SK-N-SH (cell line): ENCODE measurements around the gene OCIAD1. TPM values are rescaled to one million over a fixed set of nuclear protein-coding genes. Genes with fewer than 3 reads are reported as not detected.

Experiments used
- CTCF ChIA-PET: fragments of 300-600, 350-600 bp; formaldehyde crosslinking; extraction: SDS; loops from one replicate; lab custom pipeline; 2021; lab: Yijun Ruan, JAX
- POLR2A ChIA-PET: fragments of 350-600 bp; sonication (Branson Sonifier 250); formaldehyde crosslinking; extraction: SDS; loops from one replicate; lab custom pipeline; 2020; ENCODE audit warnings: antibody characterized with exemption, inconsistent platforms; lab: Yijun Ruan, JAX
- DNase-seq: peaks from one replicate; pipeline ENCODE4 v3.0.0; 2012
- H2AFZ ChIP-seq: fragments of 200-600 bp; sonication (generic); 2 replicates; pipeline ENCODE4 v1.8.1; 2016; ENCODE audit warnings: antibody characterized with exemption, mild to moderate bottlenecking, low read depth
- H3F3A ChIP-seq: fragments of 200-600 bp; sonication (generic); replicated peaks from 2 replicates; pipeline ENCODE3; 2016; ENCODE audit warnings: antibody characterized with exemption, mild to moderate bottlenecking; ENCODE audit not compliant: insufficient read depth
- H3K27ac ChIP-seq, 2 experiments: fragments of 200-500 bp in 1 of 2; fragments of 200-600 bp in 1 of 2; sonication (Bioruptor generic) in 1 of 2; sonication (generic), shearing (Covaris generic) in 1 of 2; 2 replicates each; pipeline versions ENCODE4 v1.5.1 to v1.6.1; 2014 to 2016; ENCODE audit warnings: low read depth in 2 of 2, inconsistent platforms in 1 of 2, low read length in 1 of 2, mild to moderate bottlenecking in 1 of 2, mixed read lengths in 1 of 2
- H3K27me3 ChIP-seq: fragments of 200-600 bp; sonication (generic), shearing (Covaris generic); 2 replicates; pipeline ENCODE4 v1.6.1; 2016; ENCODE audit warnings: mixed run types; ENCODE audit not compliant: insufficient read depth
- H3K36me3 ChIP-seq, 2 experiments: fragments of 200-500 bp in 1 of 2; fragments of 200-600 bp in 1 of 2; sonication (Bioruptor generic) in 1 of 2; sonication (generic) in 1 of 2; replicated peaks in 1 of 2; 2 replicates each; pipeline versions ENCODE3 to v1.5.1; 2014 to 2016; ENCODE audit warnings: low read length in 1 of 2, mild to moderate bottlenecking in 1 of 2; ENCODE audit not compliant: insufficient read depth in 2 of 2, control insufficient read depth in 1 of 2
- H3K4me1 ChIP-seq, 2 experiments: fragments of 200-500 bp in 1 of 2; fragments of 200-600 bp in 1 of 2; sonication (Bioruptor generic) in 1 of 2; sonication (generic), shearing (Covaris generic) in 1 of 2; 2 replicates each; pipeline versions ENCODE4 v1.5.1 to v1.6.1; 2014 to 2016; ENCODE audit warnings: low read depth in 1 of 2, low read length in 1 of 2, mixed run types in 1 of 2; ENCODE audit not compliant: insufficient read depth in 2 of 2, control insufficient read depth in 1 of 2
- H3K4me2 ChIP-seq: fragments of 200-600 bp; sonication (generic), shearing (Covaris generic); 2 replicates; pipeline ENCODE4 v1.6.1; 2017; ENCODE audit warnings: mixed run types
- H3K4me3 ChIP-seq, 2 experiments: fragments of 200-500 bp in 1 of 2; fragments of 200-600 bp in 1 of 2; sonication (Bioruptor generic) in 1 of 2; sonication (generic), shearing (Covaris generic) in 1 of 2; 2 replicates each; pipeline versions ENCODE4 v1.5.1 to v1.8.1; 2014 to 2016; ENCODE audit warnings: low read depth in 2 of 2, inconsistent platforms in 1 of 2, low read length in 1 of 2, mild to moderate bottlenecking in 1 of 2, mixed read lengths in 1 of 2, moderate library complexity in 1 of 2
- H3K79me2 ChIP-seq: fragments of 200-600 bp; sonication (generic); 2 replicates; pipeline ENCODE4 v1.8.1; 2017; ENCODE audit warnings: mild to moderate bottlenecking; ENCODE audit not compliant: insufficient read depth
- H3K9ac ChIP-seq: fragments of 200-600 bp; sonication (generic); 2 replicates; pipeline ENCODE4 v1.6.1; 2017; ENCODE audit warnings: mixed run types
- H3K9me2 ChIP-seq: fragments of 200-600 bp; sonication (generic); 2 replicates; pipeline ENCODE4 v1.6.1; 2017; ENCODE audit warnings: mixed run types
- H3K9me3 ChIP-seq: fragments of 200-600 bp; sonication (generic); 2 replicates; pipeline ENCODE4 v1.6.1; 2017; ENCODE audit warnings: mixed run types, mild to moderate bottlenecking, moderate library complexity
- H4K20me1 ChIP-seq: fragments of 200-600 bp; sonication (generic); 2 replicates; pipeline ENCODE4 v1.6.1; 2017; ENCODE audit warnings: mild to moderate bottlenecking, mixed run types; ENCODE audit not compliant: insufficient read depth
- CHD2 ChIP-seq: fragments of 150-350 bp; IDR thresholded peaks from 2 replicates; pipeline ENCODE4 v1.6.1; 2018; ENCODE audit warnings: low read length; ENCODE audit not compliant: partially characterized antibody
- ELF1 ChIP-seq: IDR thresholded peaks from 2 replicates; pipeline ENCODE4 v1.4.0; 2012
- EP300 ChIP-seq, 2 experiments: IDR thresholded peaks; 2 replicates each; pipeline versions ENCODE4 v1.4.0 to v1.6.1; 2012; ENCODE audit warnings: borderline replicate concordance in 1 of 2, low read depth in 1 of 2, low read length in 1 of 2
- EZH2phosphoT487 ChIP-seq: fragments of 200-600 bp; sonication (generic); IDR thresholded peaks from 2 replicates; pipeline ENCODE4 v1.6.1; 2017; ENCODE audit warnings: low read depth, mixed run types, mild to moderate bottlenecking, antibody characterized with exemption, moderate library complexity, borderline replicate concordance
- FOSL2 ChIP-seq: IDR thresholded peaks from 2 replicates; pipeline ENCODE4 v1.4.0; 2012; ENCODE audit warnings: low read depth, mild to moderate bottlenecking, moderate library complexity, borderline replicate concordance
- FOXM1 ChIP-seq: IDR thresholded peaks from 2 replicates; pipeline ENCODE4 v1.4.0; 2012; ENCODE audit warnings: low read depth, mild to moderate bottlenecking
- MAX ChIP-seq: IDR thresholded peaks from 2 replicates; pipeline ENCODE4 v1.4.0; 2012; ENCODE audit warnings: low read depth
- MEF2A ChIP-seq: IDR thresholded peaks from 2 replicates; pipeline ENCODE4 v1.4.0; 2012; ENCODE audit warnings: low read depth, borderline replicate concordance
- MXI1 ChIP-seq: IDR thresholded peaks from 2 replicates; pipeline ENCODE4 v1.6.1; 2012; ENCODE audit warnings: mild to moderate bottlenecking, low read depth, low read length, improper control_type of control experiment
- NFIC ChIP-seq: IDR thresholded peaks from 2 replicates; pipeline ENCODE4 v1.4.0; 2012; ENCODE audit warnings: borderline replicate concordance
- POLR2AphosphoS5 ChIP-seq: IDR thresholded peaks from 2 replicates; pipeline ENCODE4 v1.6.1; 2012; ENCODE audit warnings: low read depth, low read length
- REST ChIP-seq: IDR thresholded peaks from 2 replicates; pipeline ENCODE4 v1.6.1; 2012; ENCODE audit warnings: mild to moderate bottlenecking, low read depth, low read length, moderate library complexity
- RXRA ChIP-seq: IDR thresholded peaks from 2 replicates; pipeline ENCODE4 v1.4.0; 2012; ENCODE audit warnings: low read depth, mild to moderate bottlenecking, borderline replicate concordance
- SMC3 ChIP-seq: IDR thresholded peaks from 2 replicates; pipeline ENCODE4 v1.6.1; 2012; ENCODE audit warnings: low read depth, low read length, improper control_type of control experiment
- TAF1 ChIP-seq: IDR thresholded peaks from 2 replicates; pipeline ENCODE4 v1.6.1; 2012; ENCODE audit warnings: low read depth, mild to moderate bottlenecking, low read length, moderate library complexity, borderline replicate concordance
- TCF12 ChIP-seq: IDR thresholded peaks from 2 replicates; pipeline ENCODE4 v1.4.0; 2012
- TEAD4 ChIP-seq: IDR thresholded peaks from 2 replicates; pipeline ENCODE4 v1.4.0; 2012; ENCODE audit warnings: mild to moderate bottlenecking, borderline replicate concordance; ENCODE audit not compliant: insufficient read depth
- USF1 ChIP-seq: IDR thresholded peaks from 2 replicates; pipeline ENCODE4 v1.4.0; 2012; ENCODE audit warnings: low read depth, borderline replicate concordance
- ZBTB33 ChIP-seq: IDR thresholded peaks from 2 replicates; pipeline ENCODE4 v1.4.0; 2012; ENCODE audit warnings: low read depth, borderline replicate concordance
- polyA plus RNA-seq, 3 experiments: library from polyadenylated mRNA; depleted of rRNA; stranded (reverse); fragments of >200 nt; gene quantifications; 2 replicates each; pipeline ENCODE4 v1.2.3, GENCODE V29; 2012

OCIAD1 gene
- polyA plus RNA-seq, 1 of the 3 experiments (the other 2 are of a cell fraction) = 113 TPM

GRCh38 chr4:48830706-48831531 is at the start of gene OCIAD1 (continued):
- TF ChIP-seq USF1 (no peak), RXRA (no peak), EP300 (IDR thresholded peaks at IDR 0.05; ENCODE audit: borderline replicate concordance in 1 of 2, low read depth in 1 of 2, low read length in 1 of 2) (no peak), MXI1 (0 out of 2 replicates have a peak, but pooled peaks have one; percentile 24), MAX (peak; percentile 66; the same call in 1 of the 2 replicates), TEAD4 (no peak), TCF12 (peak; percentile 36; the same call in 1 of the 2 replicates), FOSL2 (no peak; the same call in 1 of the 2 replicates), SMC3 (peak; percentile 17; the same call in 1 of the 2 replicates), NFIC (no peak), TAF1 (peak; percentile 90), CHD2 (peak; percentile 98), POLR2AphosphoS5 (peak; percentile 77), FOXM1 (no peak)

- DNase-seq = no peak
- ChIA-PET POLR2A (no interaction called here), CTCF (interaction anchor here (0.9 to 5.0 kb wide), 4 partner anchors 8 to 204 kb away, joined by 3 to 32 read pairs (median 3); no protein-coding TSS in a partner anchor)
- Histone ChIP-seq H3K36me3 (no peaks in the 10 kb centered on the region), H3K4me3 (no peak overlapping the region), H3K9me2 (no peaks in the 10 kb centered on the region), H3K9ac (no peak overlapping the region), H3K4me1 (peaks cover 8 to 12% of the 10 kb centered on the region in 2 experiments; a peak in 3 of 4 replicates), H3K27ac (no peak overlapping the region), H3K9me3 (no peaks in the 10 kb centered on the region), H3K4me2 (no peak overlapping the region), H3K79me2 (peaks cover 22% of the 10 kb centered on the region), H2AFZ (0 out of 2 replicates have a peak overlapping the region, but pooled peaks have one; percentile 99), H3F3A (peaks cover 10% of the 10 kb centered on the region), H4K20me1 (peaks cover 5% of the 10 kb centered on the region), H3K27me3 (no peaks in the 10 kb centered on the region)
- TF ChIP-seq SMC3 = no peak
These were observed 48.9 kb upstream of the OCIAD1 start for GRCh38 chr4:48781968-48782367.

- no peaks in the 10 kb centered on the region for H3K9me2 ChIP-seq
- H3K27me3 ChIP-seq = no peaks in the 10 kb centered on the region
- H3K4me3 ChIP-seq = no peak overlapping the region
- no peak overlapping the region for H3K4me2 ChIP-seq
- no peaks in the 10 kb centered on the region for H3K9me3 ChIP-seq
- H3K36me3 ChIP-seq = no peaks in the 10 kb centered on the region
- CTCF ChIA-PET = interaction anchor here (0.9 kb wide), 1 partner anchor 121 kb away, joined by 3 read pairs; the partner anchor contains the start of gene OCIAD2
- no peak overlapping the region for H2AFZ ChIP-seq
- no peaks in the 10 kb centered on the region for H4K20me1 ChIP-seq
- DNase-seq = no peak
- peaks cover 5% of the 10 kb centered on the region for H3F3A ChIP-seq
- peaks cover 0 to 3% of the 10 kb centered on the region in 2 experiments; a peak in 1 of 4 replicates for H3K4me1 ChIP-seq
- POLR2A ChIA-PET = no interaction called here
- H3K9ac ChIP-seq = no peak overlapping the region
- no peaks in the 10 kb centered on the region for H3K79me2 ChIP-seq
- H3K27ac ChIP-seq = no peak overlapping the region
- TF ChIP-seq ZBTB33 (no peak), TAF1 (no peak), REST (no peak), SMC3 (no peak), EZH2phosphoT487 (no peak), MEF2A (no peak), ELF1 (no peak), NFIC (no peak)
These were observed 45.6 kb upstream of the OCIAD1 start for GRCh38 chr4:48785302-48785701.
